GM21786 (cell line): Measurements from ENCODE around the gene PRSS53.
A peak's percentile ranks its signal among the peaks of the same experiment; 100 is the strongest.

ENCODE experiments used
- ATAC-seq: cut with Tn5 transposase; IDR thresholded peaks from one replicate; pipeline ENCODE4 v1.9.1; 2021; ENCODE audit not compliant: unreplicated experiment

Gene PRSS53

GRCh38 chr16:31055613-31056012 is 33.1 kb downstream of the PRSS53 start:
- no peak for ATAC-seq

- no peak for ATAC-seq
Observed at GRCh38 chr16:31052114-31052513, 36.6 kb downstream of the PRSS53 start.

- no peak for ATAC-seq
Observed at GRCh38 chr16:31050280-31051030, 38.3 kb downstream of the PRSS53 start.

- no peak for ATAC-seq
Observed at GRCh38 chr16:31043898-31044481, 44.8 kb downstream of the PRSS53 start.

- ATAC-seq = no peak
Observed at GRCh38 chr16:31043352-31043751, 45.4 kb downstream of the PRSS53 start.

GRCh38 chr16:31042866-31043265 is 45.9 kb downstream of the PRSS53 start:
- no peak for ATAC-seq

GRCh38 chr16:31038993-31039392 is 49.8 kb downstream of the PRSS53 start:
- no peak for ATAC-seq

GRCh38 chr16:31036691-31037090 is 52.1 kb downstream of the PRSS53 start:
- ATAC-seq = no peak

- ATAC-seq = peak; percentile 45
Observed at GRCh38 chr16:31033709-31034492, 54.8 kb downstream of the PRSS53 start.
